Endodermal cell (in vitro differentiated cells): ENCODE data around the gene PGD. TPM values are rescaled to one million over a fixed set of nuclear protein-coding genes. Genes with fewer than 3 reads are reported as not detected.
A peak's percentile ranks its signal among the peaks of the same experiment; 100 is the strongest.
"Not testable (repeated sequence)": the region's sequence is repeated elsewhere in the genome, so short reads cannot be mapped to it uniquely, and the experiment has no call there.

ENCODE experiments used
- DNase-seq: peaks from one replicate; pipeline ENCODE4 v3.0.0-alpha.2; 2017
- H3K27ac ChIP-seq: 2 replicates; pipeline ENCODE4 v1.5.1; 2013; ENCODE audit warnings: mild to moderate bottlenecking, low read depth, low read length, moderate library complexity
- H3K27me3 ChIP-seq: 2 replicates; pipeline ENCODE4 v1.6.1; 2013; ENCODE audit warnings: mild to moderate bottlenecking, low read length, moderate library complexity; ENCODE audit not compliant: insufficient read depth, control insufficient read depth, poor library complexity, severe bottlenecking
- H3K36me3 ChIP-seq: 2 replicates; pipeline ENCODE4 v1.7.0; 2013; ENCODE audit warnings: mild to moderate bottlenecking, low read length, moderate library complexity; ENCODE audit not compliant: control insufficient read depth, insufficient read depth
- H3K4me1 ChIP-seq: one replicate; pipeline ENCODE4 v1.7.0; 2013; ENCODE audit warnings: low read length; ENCODE audit not compliant: control insufficient read depth, insufficient read depth
- H3K4me3 ChIP-seq: 2 replicates; pipeline ENCODE4 v1.5.1; 2013; ENCODE audit warnings: mild to moderate bottlenecking, low read length, moderate library complexity
- H3K9ac ChIP-seq: 2 replicates; pipeline ENCODE4 v1.6.1; 2013; ENCODE audit warnings: mild to moderate bottlenecking, low read length, moderate library complexity; ENCODE audit not compliant: poor library complexity, severe bottlenecking; ENCODE audit errors: extremely low read depth
- H3K9me3 ChIP-seq: 2 replicates; pipeline ENCODE4 v1.6.1; 2013; ENCODE audit warnings: mild to moderate bottlenecking, low read length, moderate library complexity; ENCODE audit not compliant: control insufficient read depth
- H3K27ac Mint-ChIP-seq: 2 replicates; pipeline ENCODE4 v1.8.0; 2020; ENCODE audit warnings: mixed read lengths
- H3K27me3 Mint-ChIP-seq: 2 replicates; pipeline ENCODE4 v1.8.0; 2021; ENCODE audit warnings: mild to moderate bottlenecking, mixed read lengths; ENCODE audit not compliant: insufficient read depth
- H3K36me3 Mint-ChIP-seq: 2 replicates; pipeline ENCODE4 v1.8.0; 2020; ENCODE audit warnings: low read depth, mixed read lengths
- H3K4me1 Mint-ChIP-seq: 2 replicates; pipeline ENCODE4 v1.8.0; 2020; ENCODE audit warnings: mixed read lengths
- H3K4me3 Mint-ChIP-seq: 2 replicates; pipeline ENCODE4 v1.8.0; 2020; ENCODE audit warnings: mild to moderate bottlenecking, moderate library complexity, mixed read lengths
- H3K9me3 Mint-ChIP-seq: 2 replicates; pipeline ENCODE4 v1.8.0; 2020; ENCODE audit warnings: mild to moderate bottlenecking, mixed read lengths
- WGBS, 2 experiments: methylation state at CpG; one replicate each; pipeline versions ENCODE4 v1.1.5 to v1.1.7; 2013; ENCODE audit warnings: missing lambda C conversion rate in 2 of 2, mixed read lengths in 1 of 2; ENCODE audit not compliant: insufficient coverage in 1 of 2, insufficient read length in 1 of 2; 5-methylcytosine and 5-hydroxymethylcytosine counted together
- total RNA-seq, 2 donors: library from RNA; stranded (reverse); fragmentation: NEBNext Ultra II Directional in 1 of 2; extraction: Animal tissue kit (Norgen Biotek cat#: 25700) in 1 of 2; gene quantifications; 2 replicates in 1 of 2; 3 replicates in 1 of 2; pipeline ENCODE4 v1.2.1, GENCODE V29; 2021
- TF ChIP-seq, protein P1 (sequence below): fragments of 200-600 bp; sonication (generic); conservative IDR thresholded peaks from 2 replicates; pipeline ENCODE4 v1.5.0; 2021; ENCODE audit warnings: antibody characterized with exemption, mild to moderate bottlenecking

PGD gene
- total RNA-seq, 2 donors from 2014 or later, result 198 to 217 TPM

DNA sequence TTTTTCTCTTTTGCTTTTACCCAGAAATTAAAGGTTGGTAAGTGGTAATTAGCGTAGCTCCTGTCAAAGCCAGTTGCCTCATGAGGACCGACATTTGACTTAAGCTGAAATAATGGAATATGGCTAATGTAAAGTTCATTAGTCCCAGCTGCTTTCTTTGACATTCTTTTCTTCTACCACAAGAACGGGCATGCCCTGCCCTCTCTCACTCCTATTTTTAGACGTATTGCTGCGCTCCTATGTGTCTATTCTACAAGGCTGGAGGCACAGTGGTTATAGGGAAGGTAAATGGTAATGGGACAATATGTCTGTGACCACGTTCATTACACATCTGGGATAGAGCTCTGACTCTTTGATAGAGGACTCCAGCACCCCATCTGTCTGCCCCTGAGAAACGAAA lies 57.8 kb downstream of the PGD start:
- no peak overlapping the region for H3K9ac ChIP-seq
- 95 to 100% methylated on average over 1 to 6 of the region's 7 CpGs for WGBS, 2 experiments
- Mint-ChIP-seq H3K4me3 (no peak overlapping the region), H3K36me3 (peaks cover 42% of the 10 kb centered on the region), H3K9me3 (peaks cover 6% of the 10 kb centered on the region), H3K27me3 (no peaks in the 10 kb centered on the region), H3K4me1 (peaks cover 5% of the 10 kb centered on the region), H3K27ac (no peak overlapping the region)
- peaks cover 25% of the 10 kb centered on the region for H3K36me3 ChIP-seq
- H3K27me3 ChIP-seq, result no peaks in the 10 kb centered on the region
- H3K9me3 ChIP-seq, result peaks cover 8% of the 10 kb centered on the region
- H3K4me3 ChIP-seq, result no peak overlapping the region
- H3K27ac ChIP-seq, result peak overlapping the region; percentile 42
- no peaks in the 10 kb centered on the region for H3K4me1 ChIP-seq
- DNase-seq, result no peak
- TF ChIP-seq, protein P1, sequence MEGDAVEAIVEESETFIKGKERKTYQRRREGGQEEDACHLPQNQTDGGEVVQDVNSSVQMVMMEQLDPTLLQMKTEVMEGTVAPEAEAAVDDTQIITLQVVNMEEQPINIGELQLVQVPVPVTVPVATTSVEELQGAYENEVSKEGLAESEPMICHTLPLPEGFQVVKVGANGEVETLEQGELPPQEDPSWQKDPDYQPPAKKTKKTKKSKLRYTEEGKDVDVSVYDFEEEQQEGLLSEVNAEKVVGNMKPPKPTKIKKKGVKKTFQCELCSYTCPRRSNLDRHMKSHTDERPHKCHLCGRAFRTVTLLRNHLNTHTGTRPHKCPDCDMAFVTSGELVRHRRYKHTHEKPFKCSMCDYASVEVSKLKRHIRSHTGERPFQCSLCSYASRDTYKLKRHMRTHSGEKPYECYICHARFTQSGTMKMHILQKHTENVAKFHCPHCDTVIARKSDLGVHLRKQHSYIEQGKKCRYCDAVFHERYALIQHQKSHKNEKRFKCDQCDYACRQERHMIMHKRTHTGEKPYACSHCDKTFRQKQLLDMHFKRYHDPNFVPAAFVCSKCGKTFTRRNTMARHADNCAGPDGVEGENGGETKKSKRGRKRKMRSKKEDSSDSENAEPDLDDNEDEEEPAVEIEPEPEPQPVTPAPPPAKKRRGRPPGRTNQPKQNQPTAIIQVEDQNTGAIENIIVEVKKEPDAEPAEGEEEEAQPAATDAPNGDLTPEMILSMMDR, result no peak

DNA sequence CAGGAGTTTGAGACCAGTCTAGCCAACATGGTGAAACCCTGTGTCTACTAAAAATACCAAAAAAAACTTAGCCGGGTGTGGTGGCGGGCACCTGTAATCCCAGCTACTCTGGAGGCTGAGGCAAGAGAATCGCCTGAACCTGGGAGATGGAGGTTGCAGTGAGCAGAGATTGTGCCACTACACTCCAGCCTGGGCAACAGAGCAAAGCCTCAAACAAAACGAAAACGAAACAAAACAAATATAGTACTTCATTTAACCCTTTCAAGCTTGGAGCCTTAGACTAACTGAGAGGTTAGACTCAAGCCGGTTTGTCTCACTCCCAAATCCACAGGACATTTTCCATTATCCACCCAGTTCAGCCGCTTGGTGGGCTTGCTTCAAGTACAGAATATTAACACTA lies 58.6 kb downstream of the PGD start:
- H3K36me3 ChIP-seq, result peaks cover 30% of the 10 kb centered on the region
- WGBS, 2 experiments, result 92 to 93% methylated on average over 6 to 7 of the region's 7 CpGs
- not testable (repeated sequence) for H3K4me3 ChIP-seq, DNase-seq, H3K27me3 Mint-ChIP-seq, H3K27ac ChIP-seq, H3K9ac ChIP-seq, H3K4me1 ChIP-seq, H3K9me3 ChIP-seq, H3K4me1 Mint-ChIP-seq, H3K27me3 ChIP-seq, H3K9me3 Mint-ChIP-seq, H3K4me3 Mint-ChIP-seq
- Mint-ChIP-seq H3K36me3 (peaks cover 48% of the 10 kb centered on the region), H3K27ac (peak overlapping the region; percentile 26)

DNA sequence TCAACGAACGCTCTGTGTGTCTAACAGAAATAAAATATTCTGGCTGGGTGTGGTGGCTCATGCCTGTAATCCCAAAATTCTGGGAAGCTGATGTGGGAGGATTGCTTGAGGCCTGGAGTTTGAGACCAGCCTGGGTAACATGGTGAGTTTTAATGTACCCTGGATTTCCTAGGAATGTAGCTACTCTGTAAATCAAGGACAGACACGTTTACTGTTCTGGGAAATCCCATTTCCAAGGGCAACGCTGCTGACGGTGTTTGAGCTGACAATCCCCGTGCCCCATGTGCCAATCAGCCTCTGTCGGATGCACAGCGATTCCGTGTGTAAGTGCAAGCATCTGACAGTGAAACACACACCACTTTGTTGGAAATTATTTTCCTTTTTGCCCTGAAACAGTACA lies 59.0 kb downstream of the PGD start:
- Mint-ChIP-seq H3K27ac (peak overlapping the region; percentile 26), H3K27me3 (no peaks in the 10 kb centered on the region), H3K9me3 (peaks cover 6% of the 10 kb centered on the region), H3K36me3 (peaks cover 52% of the 10 kb centered on the region), H3K4me3 (no peak overlapping the region), H3K4me1 (peaks cover 4% of the 10 kb centered on the region)
- DNase-seq, result no peak
- 94 to 99% methylated on average over 8 to 9 of the region's 9 CpGs for WGBS, 2 experiments
- no peak overlapping the region for H3K4me3 ChIP-seq
- H3K4me1 ChIP-seq, result no peaks in the 10 kb centered on the region
- no peak overlapping the region for H3K27ac ChIP-seq
- TF ChIP-seq, protein P1, result no peak
- no peak overlapping the region for H3K9ac ChIP-seq
- peaks cover 8% of the 10 kb centered on the region for H3K9me3 ChIP-seq
- peaks cover 34% of the 10 kb centered on the region for H3K36me3 ChIP-seq
- H3K27me3 ChIP-seq, result no peaks in the 10 kb centered on the region

DNA sequence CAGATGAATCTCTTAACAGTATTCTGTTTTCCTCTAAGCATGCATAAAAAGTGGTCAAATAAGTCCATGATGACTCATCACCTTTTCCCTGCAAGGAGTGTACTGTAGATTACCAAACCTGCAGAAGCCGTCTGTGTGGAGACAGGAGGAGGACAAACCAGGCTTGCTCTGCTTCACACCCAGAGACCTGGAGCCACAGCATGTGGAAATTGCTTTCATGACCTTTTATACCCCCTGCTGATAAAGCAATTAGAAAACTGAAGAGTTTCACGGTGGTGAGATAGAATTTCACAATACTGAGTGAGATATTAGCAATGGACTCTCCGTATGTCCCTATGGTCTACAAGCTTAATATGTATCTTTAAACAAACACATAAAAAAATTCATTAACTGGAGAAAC lies 60.3 kb downstream of the PGD start:
- H3K27ac Mint-ChIP-seq, result no peak overlapping the region
- H3K36me3 ChIP-seq, result peaks cover 40% of the 10 kb centered on the region

More for the DNA sequence above, 60.3 kb downstream of the PGD start:
- Histone ChIP-seq H3K9ac (no peak overlapping the region), H3K9me3 (peaks cover 8% of the 10 kb centered on the region), H3K27me3 (no peaks in the 10 kb centered on the region), H3K27ac (no peak overlapping the region), H3K4me1 (no peaks in the 10 kb centered on the region), H3K4me3 (no peak overlapping the region)
- TF ChIP-seq, protein P1, result no peak
- Mint-ChIP-seq H3K9me3 (peaks cover 6% of the 10 kb centered on the region), H3K27me3 (no peaks in the 10 kb centered on the region), H3K4me1 (peaks cover 4% of the 10 kb centered on the region), H3K4me3 (no peak overlapping the region), H3K36me3 (peaks cover 59% of the 10 kb centered on the region)
- DNase-seq, result no peak
- 80 to 86% methylated on average over 2 to 3 of the region's 3 CpGs for WGBS, 2 experiments
